Left lung (tissue), 10 donors: Measurements from ENCODE around the gene CDKN2C. TPM values are rescaled to one million over a fixed set of nuclear protein-coding genes. Genes with fewer than 3 reads are reported as not detected.
A peak's percentile ranks its signal among the peaks of the same experiment; 100 is the strongest.

ENCODE experiments used
- ATAC-seq: fragments of 200-7000 bp; cut with Tn5 transposase; one replicate; pipeline ENCODE4 v1.9.1; 2020; ENCODE audit warnings: moderate library complexity
- DNase-seq, 4 donors: peaks; one replicate each; pipeline ENCODE4 v3.0.0-alpha.2; 2013 to 2020
- H3K27ac ChIP-seq, 2 donors: fragments of 200-600 bp; sonication (generic) in 1 of 2; one replicate each; pipeline versions ENCODE4 v1.5.0 to v1.8.0; 2020 to 2021
- H3K27me3 ChIP-seq, 2 donors: fragments of 200-600 bp; sonication (generic) in 1 of 2; one replicate each; pipeline versions ENCODE4 v1.5.0 to v1.8.0; 2020 to 2021
- H3K36me3 ChIP-seq, 2 donors: fragments of 200-600 bp; sonication (generic) in 1 of 2; one replicate each; pipeline versions ENCODE4 v1.5.0 to v1.8.0; 2020 to 2021
- H3K4me1 ChIP-seq, 2 donors: fragments of 200-600 bp; one replicate each; pipeline ENCODE4 v1.8.0; 2021
- H3K4me3 ChIP-seq, 2 donors: fragments of 200-600 bp; sonication (generic) in 1 of 2; one replicate each; pipeline versions ENCODE4 v1.5.0 to v1.8.0; 2020 to 2021; ENCODE audit warnings: mild to moderate bottlenecking in 1 of 2
- H3K9me3 ChIP-seq, 2 donors: fragments of 200-600 bp; sonication (generic) in 1 of 2; one replicate each; pipeline versions ENCODE4 v1.5.0 to v1.8.0; 2020 to 2021
- CTCF ChIP-seq, 2 donors: fragments of 200-600 bp; sonication (generic) in 1 of 2; IDR thresholded peaks; one replicate each; pipeline versions ENCODE4 v1.5.0 to v1.8.0; 2021; ENCODE audit warnings: antibody characterized with exemption in 2 of 2
- intact Hi-C, 2 donors: fragments of 100-400 bp; cut with DNase I; formaldehyde crosslinking; loops; one replicate each; pipeline versions ENCODE4 v1.11.2 to v1.14.2; 2022
- polyA plus RNA-seq, 6 donors: library from polyadenylated mRNA; unstranded; fragments of 120-200 nt; gene quantifications; one replicate each; pipeline ENCODE4 v1.2.1, GENCODE V29; 2013; ENCODE audit not compliant: insufficient read length in 6 of 6
- total RNA-seq, 2 donors: library from RNA; stranded (reverse); fragmentation: NEBNext Ultra II Directional; extraction: Animal tissue kit (Norgen Biotek cat#: 25700); gene quantifications; one replicate each; pipeline ENCODE4 v1.2.1, GENCODE V29; 2021
- donor health status: DM: no; HTN: yes; CAD: no.
- donor health status: DM: no; HTN: no; CAD: no.

Gene CDKN2C
- total and polyA plus RNA-seq, 8 donors, result 12.3 to 35.5 (median 18.3) TPM

GRCh38 chr1:50966991-50967390 is 3.1 kb upstream of the CDKN2C start:
- H3K36me3 ChIP-seq, result no peaks in the 10 kb centered on the region
- ATAC-seq (no peak), DNase-seq (no peak)
- TF ChIP-seq CTCF (IDR thresholded peaks at IDR 0.05), result no peak
- peaks cover 0 to 25% of the 10 kb centered on the region in 2 donors for H3K4me1 ChIP-seq
- H3K27me3 ChIP-seq, result no peaks in the 10 kb centered on the region
- H3K9me3 ChIP-seq, result no peaks in the 10 kb centered on the region
- intact Hi-C loops, result no loop called here
- H3K27ac ChIP-seq, result peak overlapping the region; percentile 97
- H3K4me3 ChIP-seq, result no peak overlapping the region

DNA sequence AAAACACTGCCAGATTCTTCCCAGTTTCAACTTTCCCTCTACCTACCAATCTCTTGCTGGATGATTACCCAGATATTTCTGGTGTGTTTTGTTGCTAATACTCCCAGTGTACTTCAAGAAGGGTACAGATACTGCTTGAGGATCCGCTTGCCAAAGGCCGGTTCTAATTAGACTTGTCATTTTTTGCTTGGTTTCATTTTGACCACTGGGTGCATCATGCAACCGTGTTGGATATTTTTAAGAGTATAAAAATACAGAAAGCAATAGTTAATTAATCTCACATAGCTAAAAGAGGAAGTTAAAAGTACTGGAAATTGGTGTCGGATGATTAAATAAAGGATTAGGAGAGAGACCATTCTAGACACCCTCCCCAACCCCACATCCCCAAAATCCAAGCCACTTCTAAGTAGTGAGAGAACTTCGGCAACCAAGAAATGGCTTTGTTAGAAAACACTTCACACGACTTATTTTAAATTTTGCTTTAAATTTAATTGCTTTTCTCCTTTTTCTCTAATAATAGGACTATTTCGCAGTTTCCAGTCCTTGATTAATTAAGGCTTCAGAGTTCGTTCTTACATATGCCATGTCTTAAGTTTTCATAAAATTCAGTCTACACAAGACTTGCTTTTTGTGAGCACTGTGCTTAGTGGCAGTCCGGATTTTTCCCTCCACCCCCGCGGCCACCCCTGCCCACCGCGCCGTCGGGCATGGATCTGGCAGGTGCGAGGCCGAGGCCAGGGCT is 2.5 kb upstream of the CDKN2C start:
- ATAC-seq (no peak), DNase-seq (no peak)
- no peak for TF ChIP-seq CTCF (IDR thresholded peaks at IDR 0.05)
- Histone ChIP-seq H3K4me1 (peaks cover 0 to 27% of the 10 kb centered on the region in 2 donors), H3K9me3 (no peaks in the 10 kb centered on the region), H3K27me3 (no peaks in the 10 kb centered on the region), H3K36me3 (no peaks in the 10 kb centered on the region), H3K27ac (peak overlapping the region; percentile 97), H3K4me3 (peak overlapping the region; percentile 71 to 88)
- intact Hi-C loops, result no loop called here

DNA sequence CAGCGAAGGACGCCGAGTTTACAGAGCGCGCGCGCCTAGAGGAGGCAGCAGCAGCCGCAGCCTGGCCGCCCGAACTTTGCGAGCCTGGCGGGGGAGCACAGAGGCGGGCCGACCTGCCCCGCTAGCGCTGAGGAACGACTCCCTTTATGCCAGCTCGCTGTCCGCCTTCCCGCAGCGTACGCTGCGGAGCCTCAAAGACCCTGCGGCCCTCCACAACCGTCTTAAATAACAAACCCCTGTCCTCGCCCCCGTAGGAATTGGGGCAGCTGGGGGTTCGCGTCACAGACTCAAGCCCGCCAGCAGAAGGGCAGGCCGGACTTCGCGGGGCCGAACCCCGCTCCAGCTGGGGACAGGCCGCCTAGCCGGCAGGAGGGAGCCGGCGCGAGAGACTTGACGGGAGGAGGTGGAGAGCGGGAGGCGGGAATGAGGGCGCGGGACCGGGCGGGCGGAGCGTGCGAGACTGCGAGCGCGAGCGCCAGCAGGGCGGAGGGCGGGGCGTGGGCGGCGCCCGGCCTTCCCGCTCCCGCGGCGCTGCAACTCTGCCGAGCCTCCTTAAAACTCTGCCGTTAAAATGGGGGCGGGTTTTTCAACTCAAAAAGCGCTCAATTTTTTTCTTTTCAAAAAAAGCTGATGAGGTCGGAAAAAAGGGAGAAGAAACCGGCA is 1.8 kb upstream of the CDKN2C start:
- peak overlapping the region; percentile 71 to 88 for H3K4me3 ChIP-seq
- no peaks in the 10 kb centered on the region for H3K9me3 ChIP-seq
- intact Hi-C loops, result no loop called here
- ATAC-seq (peak; percentile 93), DNase-seq (peak; percentile 91 to 98 (median 95))
- no peaks in the 10 kb centered on the region for H3K27me3 ChIP-seq
- H3K36me3 ChIP-seq, result no peaks in the 10 kb centered on the region
- H3K4me1 ChIP-seq, result peaks cover 0 to 27% of the 10 kb centered on the region in 2 donors
- peak; percentile 19 to 44 for TF ChIP-seq CTCF (IDR thresholded peaks at IDR 0.05)
- peak overlapping the region; percentile 97 for H3K27ac ChIP-seq

DNA sequence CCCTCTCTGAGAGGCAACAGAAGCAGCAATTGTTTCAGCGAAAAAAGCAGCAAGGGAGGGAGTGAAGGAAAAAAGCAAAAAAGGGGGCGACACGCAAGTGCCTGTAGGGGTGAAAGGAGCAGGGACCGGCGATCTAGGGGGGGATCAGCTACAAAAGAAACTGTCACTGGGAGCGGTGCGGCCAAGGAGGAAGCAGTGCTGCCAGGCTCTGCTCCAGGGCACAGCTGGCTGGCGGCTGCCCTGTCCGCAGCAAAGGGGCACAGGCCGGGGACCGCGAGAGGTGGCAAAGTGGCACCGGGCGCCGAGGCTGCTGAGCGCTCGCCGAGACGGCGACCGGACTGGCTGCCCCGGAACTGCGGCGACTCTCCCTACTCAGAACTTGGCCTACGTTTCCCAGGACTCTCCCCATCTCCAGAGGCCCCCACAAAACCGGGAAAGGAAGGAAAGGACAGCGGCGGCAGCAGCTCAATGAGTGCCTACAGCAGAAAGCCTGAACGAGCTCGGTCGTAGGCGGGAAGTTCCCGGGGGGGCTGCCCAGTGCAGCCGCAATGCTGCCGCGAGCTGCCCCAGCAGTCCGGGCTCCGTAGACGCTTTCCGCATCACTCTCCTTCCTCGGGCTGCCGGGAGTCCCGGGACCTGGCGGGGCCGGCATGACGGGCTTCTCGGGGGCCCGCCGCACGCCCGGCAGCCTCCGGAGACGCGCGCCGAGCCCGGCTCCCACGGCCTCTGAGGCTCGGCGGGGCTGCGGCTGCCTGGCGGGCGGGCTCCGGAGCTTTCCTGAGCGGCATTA is 1.0 kb upstream of the CDKN2C start:
- DNase-seq, result peak in 2 of 4 donors; percentile 66 to 93
- H3K36me3 ChIP-seq, result no peaks in the 10 kb centered on the region
- intact Hi-C loops, result no loop called here

More for the DNA sequence above, 1.0 kb upstream of the CDKN2C start:
- TF ChIP-seq CTCF (IDR thresholded peaks at IDR 0.05), result no peak
- Histone ChIP-seq H3K27ac (peak overlapping the region; percentile 97), H3K9me3 (no peaks in the 10 kb centered on the region), H3K27me3 (no peaks in the 10 kb centered on the region), H3K4me1 (peaks cover 0 to 27% of the 10 kb centered on the region in 2 donors), H3K4me3 (peak overlapping the region; percentile 71 to 88)
- ATAC-seq, result peak; percentile 41
